HG03097 (cell line): ENCODE measurements around the gene CHRNA1.
"Not testable (repeated sequence)": the region's sequence is repeated elsewhere in the genome, so short reads cannot be mapped to it uniquely, and the experiment has no call there.

Experiments
- ATAC-seq: cut with Tn5 transposase; IDR thresholded peaks from one replicate; pipeline ENCODE4 v1.9.1; 2021; ENCODE audit not compliant: unreplicated experiment, low FRiP score

Gene CHRNA1

DNA sequence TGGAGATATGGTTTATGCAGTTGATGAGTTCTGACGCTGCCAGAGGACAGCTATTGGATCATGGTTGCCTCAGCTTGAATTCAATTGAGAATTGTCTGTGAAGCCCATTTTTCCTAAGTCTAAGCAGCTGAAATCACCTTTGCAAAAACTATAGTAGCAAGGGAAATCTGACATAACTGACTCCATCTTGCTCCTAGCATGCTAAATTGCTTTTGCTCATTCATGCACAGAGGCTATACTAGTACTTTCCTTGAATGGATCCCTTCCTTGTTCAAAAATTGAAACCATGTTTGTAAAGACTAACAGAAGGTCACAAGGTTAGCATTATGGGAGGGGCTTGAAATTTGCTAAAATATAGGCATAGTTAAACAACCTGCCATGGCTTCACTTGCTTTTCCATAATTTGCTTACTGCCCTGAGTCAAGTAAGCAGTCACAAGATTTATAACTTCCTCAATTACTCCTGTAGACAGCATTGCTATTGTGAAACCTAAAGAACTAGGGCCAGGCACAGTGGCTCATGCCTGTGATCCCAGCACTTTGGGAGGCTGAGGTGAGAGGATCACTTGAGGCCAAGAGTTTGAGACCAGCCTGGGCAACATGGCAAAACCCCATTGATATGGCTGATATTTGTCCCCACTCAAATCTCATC is 41.2 kb downstream of the CHRNA1 start:
- no peak for ATAC-seq

DNA sequence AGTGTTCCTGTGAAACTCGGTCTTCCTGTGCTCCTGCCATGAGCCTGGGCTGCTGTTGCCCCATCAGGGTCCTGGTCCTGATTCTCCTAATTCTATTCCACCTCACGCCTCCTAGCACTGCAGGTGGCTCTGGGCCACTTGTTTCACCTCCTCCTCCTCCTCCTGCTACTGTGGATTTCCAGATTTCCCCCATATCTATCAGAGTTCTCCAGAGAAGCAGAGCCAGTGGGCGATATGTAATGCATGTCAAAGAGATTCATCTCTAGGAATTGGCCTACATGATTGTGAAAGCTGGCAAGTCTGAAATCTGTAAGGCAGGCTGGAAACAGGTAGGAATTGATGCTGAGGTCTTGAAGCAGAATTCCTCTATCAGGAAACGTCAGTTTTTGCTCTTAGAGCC is 45.3 kb downstream of the CHRNA1 start:
- no peak for ATAC-seq

DNA sequence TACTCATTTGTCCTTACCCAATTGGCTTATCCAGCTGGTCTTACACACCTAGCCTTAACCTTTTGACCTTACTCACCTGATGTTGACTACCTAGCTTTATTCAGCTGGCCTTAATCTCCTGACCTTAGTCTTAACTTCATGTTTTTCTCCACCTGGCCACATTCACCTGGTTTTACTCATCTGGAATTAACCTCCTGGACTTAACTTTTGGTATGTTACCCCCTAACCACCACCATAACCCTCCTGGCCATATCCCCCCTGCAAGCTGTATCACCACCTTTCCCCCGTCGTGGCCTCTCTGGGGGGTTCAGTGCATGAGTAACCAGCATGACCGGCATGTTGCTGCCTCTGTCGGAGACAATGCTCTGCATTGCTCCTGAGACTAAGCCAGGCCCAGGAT is 45.7 kb downstream of the CHRNA1 start:
- no peak for ATAC-seq

DNA sequence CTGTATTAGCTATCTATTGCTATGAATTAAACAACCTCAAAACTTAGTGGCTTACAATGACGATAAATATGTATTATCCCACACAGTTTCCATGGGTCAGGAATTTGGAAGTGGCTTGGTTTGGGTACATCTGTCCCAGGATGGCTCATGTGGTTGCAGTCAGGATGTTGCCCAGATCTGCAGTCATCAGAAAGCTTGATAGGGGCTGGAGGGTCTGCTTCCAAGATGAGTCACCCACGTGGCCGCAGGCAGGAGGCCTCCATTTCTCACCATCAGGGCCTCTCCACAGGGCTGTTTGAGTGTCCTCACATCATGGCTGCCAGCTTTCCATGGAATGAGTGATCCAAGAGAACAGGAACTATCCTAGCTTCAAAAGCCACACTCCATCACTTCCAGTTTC is 46.4 kb downstream of the CHRNA1 start:
- no peak for ATAC-seq

DNA sequence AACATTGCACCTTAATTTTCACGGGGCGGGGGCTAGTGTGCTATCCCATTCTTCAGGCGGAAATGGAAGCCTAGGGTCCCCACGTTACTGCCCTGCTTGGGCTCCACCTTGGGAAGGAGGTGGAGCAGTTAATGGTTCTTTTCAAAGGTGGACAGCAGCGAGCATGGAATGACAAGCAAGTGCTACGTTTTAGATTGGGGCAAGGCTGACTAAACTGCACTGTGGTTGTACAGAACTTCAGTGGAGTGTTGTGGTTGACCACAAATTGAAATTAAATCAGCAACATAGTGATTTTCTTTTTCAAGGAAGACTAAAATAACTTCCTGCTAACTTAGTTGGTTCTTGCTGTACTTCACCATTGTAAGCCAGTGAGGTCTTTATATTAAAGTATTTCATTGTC is 47.0 kb downstream of the CHRNA1 start:
- ATAC-seq = no peak

DNA sequence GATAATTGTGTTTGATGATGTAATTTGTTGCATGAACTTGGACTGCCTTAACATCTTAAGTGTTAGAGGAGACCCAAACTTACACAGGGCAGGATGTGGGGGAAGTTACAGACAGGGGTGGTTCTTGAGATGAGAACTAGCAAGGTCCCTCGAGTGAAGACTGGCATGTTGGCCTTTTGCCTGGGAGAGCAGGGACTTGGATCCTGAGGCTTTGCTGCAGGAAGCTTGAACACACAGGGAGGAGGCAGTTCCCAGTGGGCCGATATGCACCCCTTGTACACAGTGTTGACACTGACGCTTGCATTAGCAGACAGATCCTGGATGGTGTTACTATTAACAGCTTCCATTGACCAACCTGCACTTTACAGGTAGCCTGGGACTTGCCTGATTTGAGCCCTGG is 47.5 kb downstream of the CHRNA1 start:
- ATAC-seq = no peak

DNA sequence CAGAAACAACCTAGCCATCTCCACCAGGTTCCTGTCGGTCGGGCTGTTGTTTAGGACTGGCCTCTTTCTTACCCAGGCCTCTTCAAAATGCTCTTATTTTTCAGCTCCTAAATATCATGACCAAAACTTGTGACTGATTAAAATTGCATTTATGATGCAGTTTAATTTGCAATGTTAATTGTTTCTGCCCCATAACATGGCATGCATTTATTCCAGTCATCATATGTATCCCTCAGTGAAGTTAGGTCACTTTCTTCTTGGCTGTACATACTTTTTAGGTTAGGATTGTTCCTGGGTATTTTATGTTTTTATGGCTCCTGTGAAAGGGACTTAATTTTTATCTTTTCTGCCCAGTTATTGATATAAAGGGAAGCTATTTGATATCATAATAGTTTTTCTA is 50.6 kb downstream of the CHRNA1 start:
- ATAC-seq = no peak

DNA sequence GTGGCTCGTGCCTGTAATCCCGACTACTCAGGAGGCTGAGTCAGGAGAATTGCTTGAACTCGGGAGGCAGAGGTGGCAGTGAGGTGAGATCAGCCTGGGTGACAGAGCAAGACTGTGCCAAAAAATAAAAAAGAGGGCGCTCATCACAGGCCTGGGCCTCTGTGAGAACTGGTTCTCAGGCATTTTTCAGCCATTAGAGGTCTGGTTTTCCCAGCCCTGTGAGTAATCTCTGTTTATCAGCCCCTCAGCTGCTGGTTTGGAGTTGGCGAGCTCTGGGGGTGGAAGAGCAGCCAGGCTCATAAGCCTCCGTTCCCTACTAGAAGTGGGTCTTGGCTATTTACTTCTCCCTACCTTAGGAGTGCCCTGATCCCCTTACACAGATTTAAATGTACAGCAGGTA is 53.1 kb downstream of the CHRNA1 start:
- ATAC-seq = no peak

DNA sequence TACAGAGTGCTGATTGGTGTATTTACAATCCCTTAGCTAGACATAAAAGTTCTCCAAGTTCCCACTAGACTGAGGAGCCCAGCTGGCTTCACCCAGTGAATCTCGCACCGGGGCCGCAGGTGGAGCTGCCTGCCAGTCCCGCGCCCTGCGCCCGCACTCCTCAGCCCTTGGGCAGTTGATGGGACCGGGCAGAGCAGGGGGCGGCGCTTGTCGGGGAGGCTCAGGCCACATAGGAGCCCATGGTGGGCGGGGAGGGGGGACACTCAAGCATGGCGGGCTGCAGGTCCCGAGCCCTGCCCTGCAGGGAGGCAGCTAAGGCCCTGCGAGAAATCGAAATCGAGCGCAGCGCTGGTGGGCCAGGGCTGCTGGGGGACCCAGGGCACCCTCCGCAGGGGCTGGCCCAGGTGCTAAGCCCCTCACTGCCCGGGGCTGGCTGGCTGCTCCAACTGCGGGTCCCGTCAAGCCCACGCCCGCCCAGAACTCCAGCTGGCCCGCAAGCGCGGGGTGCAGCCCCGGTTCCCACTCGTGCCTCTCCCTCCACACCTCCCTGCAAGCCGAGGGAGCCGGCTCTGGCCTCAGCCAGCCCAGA is 54.8 kb downstream of the CHRNA1 start:
- not testable (repeated sequence) for ATAC-seq

DNA sequence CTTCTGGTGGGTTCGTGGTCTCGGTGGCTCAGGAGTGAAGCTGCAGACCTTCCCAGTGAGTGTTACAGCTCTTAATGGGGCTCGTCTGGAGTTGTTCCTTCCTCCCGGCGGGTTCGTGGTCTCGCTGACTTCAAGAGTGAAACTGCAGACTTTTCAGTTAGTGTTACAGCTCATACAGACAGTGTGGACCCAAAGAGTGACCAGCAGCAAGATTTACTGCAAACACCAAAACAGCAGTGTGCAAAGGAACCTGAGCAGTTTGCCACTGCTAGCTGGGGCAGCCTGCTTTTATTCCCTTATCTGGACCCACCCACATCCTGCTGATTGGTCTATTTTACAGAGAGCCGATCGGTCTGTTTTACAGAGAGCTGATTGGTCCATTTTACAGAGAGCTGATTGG is 55.6 kb downstream of the CHRNA1 start:
- no peak for ATAC-seq

DNA sequence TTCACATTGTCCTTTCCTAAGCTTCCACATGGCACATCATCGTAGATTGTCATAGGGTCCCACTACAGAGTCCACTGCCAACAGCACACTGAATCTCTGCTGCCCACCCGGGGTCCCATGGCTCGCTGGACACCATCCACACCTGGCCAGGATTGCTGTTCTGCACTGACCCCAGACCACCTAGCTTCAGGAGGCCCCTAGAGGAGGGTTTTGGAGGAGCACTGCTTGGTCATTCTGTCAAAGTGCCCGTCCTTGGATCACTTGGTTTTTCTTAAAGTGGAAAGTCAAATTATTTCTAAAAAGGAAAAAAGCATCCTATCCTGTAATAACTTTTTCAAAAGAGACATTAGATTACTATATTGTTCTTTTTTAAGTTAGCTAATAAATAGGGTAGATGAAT is 59.0 kb downstream of the CHRNA1 start:
- no peak for ATAC-seq

DNA sequence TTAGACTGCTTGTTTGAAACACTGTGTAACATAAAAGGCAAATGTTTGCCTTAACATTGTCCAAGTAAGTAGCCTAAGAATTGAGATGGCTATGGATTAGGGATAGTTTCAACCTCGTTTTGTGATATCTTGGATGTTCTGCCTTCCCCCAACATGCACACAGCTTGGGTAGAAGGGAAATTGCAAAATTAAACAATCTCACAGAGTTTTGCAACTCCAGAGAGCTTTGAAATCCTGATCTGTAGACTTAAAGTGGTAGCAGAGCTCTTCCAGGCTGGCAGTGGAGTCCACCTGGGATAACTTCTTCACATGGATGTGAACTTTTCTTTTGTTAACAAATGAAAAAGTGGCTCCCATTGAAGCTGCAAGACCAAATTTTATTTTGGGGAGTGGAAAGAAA is 59.6 kb downstream of the CHRNA1 start:
- no peak for ATAC-seq

DNA sequence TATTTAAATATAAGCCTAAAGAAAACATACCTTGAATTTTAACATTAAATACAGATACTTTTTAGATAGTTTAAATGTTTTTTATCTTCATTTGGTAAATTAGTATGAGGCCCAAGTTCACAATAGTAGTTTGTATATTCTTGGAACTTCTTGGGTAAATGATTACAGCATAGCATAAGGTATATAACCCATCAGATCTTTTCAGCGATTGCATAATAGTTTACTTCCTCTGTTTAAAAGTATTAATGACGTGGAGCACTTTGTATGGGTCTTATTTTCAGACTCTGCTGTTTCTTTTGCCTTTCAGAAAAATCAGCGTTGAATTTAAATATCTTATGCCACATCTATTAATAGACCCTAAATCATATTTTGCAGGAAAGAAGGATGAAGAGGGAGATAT is 60.2 kb downstream of the CHRNA1 start:
- ATAC-seq = no peak

DNA sequence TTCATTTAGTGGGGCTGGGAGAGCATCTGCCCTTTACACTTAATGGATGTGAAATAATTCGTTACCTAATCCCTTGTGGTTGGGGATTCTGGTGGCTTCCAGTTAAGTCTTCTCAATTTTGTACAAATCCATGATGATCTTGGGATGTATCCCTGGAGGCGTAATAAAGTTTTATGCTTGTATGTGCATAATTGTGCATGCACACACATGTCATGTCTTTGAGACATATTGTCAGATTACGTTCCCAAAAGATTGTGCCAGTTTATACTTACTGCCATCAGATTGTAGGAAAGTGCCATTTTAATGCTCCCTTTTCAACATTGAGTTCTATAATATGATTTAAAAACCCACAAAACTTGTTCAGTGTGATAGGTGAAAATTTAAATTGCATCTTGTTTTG is 60.8 kb downstream of the CHRNA1 start:
- ATAC-seq = no peak

DNA sequence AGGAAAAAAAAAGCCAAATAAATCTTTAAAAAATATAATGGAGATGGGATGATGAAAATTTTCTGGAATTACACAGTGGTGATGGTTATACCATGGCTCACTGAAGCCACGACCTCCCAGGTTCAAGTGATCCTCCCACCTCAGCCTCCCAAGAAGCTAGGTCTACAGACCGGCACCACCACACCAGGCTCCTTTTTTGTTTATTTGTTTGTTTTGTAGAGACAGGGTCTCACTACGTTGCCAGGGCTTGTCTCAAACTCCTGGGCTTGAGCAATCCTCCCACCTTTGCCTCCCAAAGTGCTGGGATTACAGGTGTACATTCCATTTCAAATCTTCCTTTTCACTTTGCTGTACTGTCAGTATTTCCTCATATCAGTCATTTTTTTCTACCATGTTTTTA is 61.7 kb downstream of the CHRNA1 start:
- no peak for ATAC-seq

DNA sequence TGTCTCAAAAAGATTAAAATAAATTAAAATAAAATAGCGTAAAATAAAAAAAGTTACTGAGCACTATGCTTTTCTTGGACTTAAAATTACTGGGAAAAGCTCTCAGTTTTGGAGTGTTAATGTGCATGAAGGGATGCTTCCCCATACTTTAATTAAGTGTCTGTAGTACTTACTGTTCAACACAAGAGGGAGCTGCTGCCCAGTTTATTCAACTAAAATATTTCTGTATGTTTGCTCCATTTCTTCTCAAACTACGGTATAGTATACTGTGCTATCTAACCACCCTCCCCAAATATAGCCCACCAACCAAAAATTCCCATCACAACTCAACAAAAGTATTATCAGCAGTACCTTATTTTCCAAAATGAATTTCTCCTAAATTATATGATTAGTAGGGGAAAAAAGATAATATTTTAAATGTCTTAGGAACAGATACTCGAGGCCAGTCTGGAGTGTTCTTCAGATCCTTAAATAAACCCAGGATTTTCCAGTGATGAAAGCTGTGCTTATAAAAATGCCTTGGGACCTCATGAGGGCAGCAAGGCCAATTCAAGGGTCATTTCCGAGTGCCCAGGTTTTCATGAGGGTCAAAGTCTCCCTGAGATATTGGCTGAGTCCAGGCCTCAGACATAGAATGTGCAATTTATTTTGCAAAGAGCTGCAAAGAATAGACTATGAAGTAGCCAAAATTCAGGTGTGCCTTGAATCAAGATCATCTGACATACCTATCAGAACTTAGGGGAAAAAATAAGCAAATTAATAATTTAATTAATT is 64.1 kb downstream of the CHRNA1 start:
- ATAC-seq = no peak
